Heart left ventricle (tissue), 16 donors: ENCODE data around the gene STX10. TPM values are rescaled to one million over a fixed set of nuclear protein-coding genes. Genes with fewer than 3 reads are reported as not detected.

ENCODE experiments used
- ATAC-seq, 4 donors: fragments of 200-7000 bp; cut with Tn5 transposase; one replicate each; pipeline ENCODE4 v1.9.1; 2020 to 2022; ENCODE audit warnings: moderate library complexity in 4 of 4, mild to moderate bottlenecking in 3 of 4, moderate number of reproducible peaks in 1 of 4
- DNase-seq, 5 donors: peaks; one replicate each; pipeline ENCODE4 v3.0.0-alpha.2; 2020
- H3K27ac ChIP-seq, 12 donors: fragments of 200-600 bp; sonication (generic) in 4 of 12; one replicate each; pipeline versions ENCODE4 v1.5.0 to v1.8.0; 2016 to 2022; ENCODE audit warnings: mild to moderate bottlenecking in 2 of 12
- H3K27me3 ChIP-seq, 9 donors: fragments of 200-600 bp; sonication (generic) in 2 of 9; one replicate each; pipeline versions ENCODE4 v1.5.1 to v1.8.0; 2016 to 2022; ENCODE audit warnings: mild to moderate bottlenecking in 3 of 9
- H3K36me3 ChIP-seq, 9 donors: fragments of 200-600 bp; sonication (generic) in 2 of 9; one replicate each; pipeline versions ENCODE4 v1.5.0 to v1.8.0; 2018 to 2022; ENCODE audit warnings: mild to moderate bottlenecking in 2 of 9
- H3K4me1 ChIP-seq, 12 donors: fragments of 200-600 bp; sonication (generic) in 4 of 12; one replicate each; pipeline versions ENCODE4 v1.5.0 to v1.8.0; 2016 to 2022; ENCODE audit warnings: mild to moderate bottlenecking in 3 of 12
- H3K4me3 ChIP-seq, 12 donors: fragments of 200-600 bp; sonication (generic) in 4 of 12; one replicate each; pipeline versions ENCODE4 v1.5.0 to v1.8.0; 2017 to 2022; ENCODE audit warnings: mild to moderate bottlenecking in 9 of 12, moderate library complexity in 4 of 12
- H3K9me3 ChIP-seq, 12 donors: fragments of 200-600 bp; sonication (generic) in 4 of 12; one replicate each; pipeline versions ENCODE4 v1.5.0 to v1.8.0; 2016 to 2022; ENCODE audit warnings: mild to moderate bottlenecking in 1 of 12
- CTCF ChIP-seq, 12 donors: fragments of 200-600 bp; sonication (generic) in 4 of 12; IDR thresholded peaks; one replicate each; pipeline versions ENCODE4 v1.5.0 to v1.8.0; 2018 to 2022; ENCODE audit warnings: antibody characterized with exemption in 12 of 12, mild to moderate bottlenecking in 5 of 12
- POLR2A ChIP-seq, 2 donors: fragments of 450-650 bp; IDR thresholded peaks; one replicate each; pipeline ENCODE4 v1.6.1; 2017; ENCODE audit warnings: antibody characterized with exemption in 2 of 2, mild to moderate bottlenecking in 2 of 2, moderate library complexity in 2 of 2
- WGBS, 4 donors: extraction: QIAGEN DNeasy Blood & Tissue Kit in 2 of 4; methylation state at CpG; one replicate each; pipeline versions ENCODE4 v1.1.5 to v1.1.7; 2013 to 2018; 5-methylcytosine and 5-hydroxymethylcytosine counted together
- intact Hi-C, 10 donors: fragments of 100-400 bp; cut with DNase I; formaldehyde crosslinking; loops; one replicate each; pipeline versions ENCODE4 v1.11.1 to v1.14.2; 2022
- polyA plus RNA-seq, 2 donors: library from polyadenylated mRNA; stranded (reverse); fragments of 200-250 nt; gene quantifications; one replicate each; pipeline ENCODE4 v1.2.3, GENCODE V29; 2013
- total RNA-seq, 9 donors: library from RNA; depleted of rRNA in 2 of 9; stranded (reverse); fragments of >200 nt in 2 of 9; fragmentation: NEBNext Ultra II Directional in 3 of 9; extraction: Animal tissue kit (Norgen Biotek cat#: 25700) in 3 of 9; gene quantifications; one replicate each; pipeline versions ENCODE4 v1.1.0 to v1.2.4, GENCODE V29; 2016 to 2023
- donor health status: ischemic (EF 13 %, LVEDD 7.1; RV severe dilation, severe dysfunction).
- donor health status: healthy with polysubstance abuse.
- donor health status: DM: no; HTN: yes; CAD: no.
- donor health status: DM: no; HTN: no; CAD: no.
- donor health status: ischemic (EF 25% LVEDD 6.9; RV normal size, moderate dysfunction).
- donor health status: ischemic (EF 25% LVEDD 5.7; RV mildly dilated, moderate dysfunction).
- donor health status: healthy.
- donor health status: DM: yes; HTN: yes; CAD: no.
- donor health status: ischemic (EF 35%, LVEDD 5.7; RV mildly dilated, moderate dysfunction).
- donor health status: nonischemic (EF 11% LVEDD 7.7; RV severe dilation, severe dysfunction).
- donor health status: DM: yes; HTN: yes; CAD: no.
- donor health status: PGD.
- donor health status: ischemic (EF 29% LVEDD 5.4; RV normal size, mild dysfunction).
- donor health status: nonischemic (EF 23%, LVEDD 6.1; RV moderate dilation, normal function).

STX10 gene
- total and polyA plus RNA-seq, 11 donors, result 24.0 to 64.7 (median 37.2) TPM

- no peaks in the 10 kb centered on the region for H3K9me3 ChIP-seq
- no peak overlapping the region for H3K4me3 ChIP-seq
- ATAC-seq (no peak), DNase-seq (no peak)
- intact Hi-C loops, result no loop called here
- peaks cover 0 to 34% (median 9%) of the 10 kb centered on the region in 12 donors for H3K4me1 ChIP-seq
- TF ChIP-seq POLR2A (IDR thresholded peaks at IDR 0.05) (no peak), CTCF (IDR thresholded peaks at IDR 0.05) (no peak)
- WGBS, 4 donors, result 69 to 79% (median 72%) methylated on average over 16 of the region's 16 CpGs
- no peaks in the 10 kb centered on the region for H3K27me3 ChIP-seq
- H3K36me3 ChIP-seq, result peaks cover 0 to 31% (median 19%) of the 10 kb centered on the region in 9 donors
- peak overlapping the region in 1 of 12 donors; percentile 66 for H3K27ac ChIP-seq
These were observed 3.2 kb downstream of the STX10 start for GRCh38 chr19:13146763-13147563.

GRCh38 chr19:13139633-13140311 lies 10.4 kb downstream of the STX10 start:
- H3K4me1 ChIP-seq, result peaks cover 0 to 9% (median 0%) of the 10 kb centered on the region in 12 donors
- no peak for TF ChIP-seq CTCF (IDR thresholded peaks at IDR 0.05)
- no peak for TF ChIP-seq POLR2A (IDR thresholded peaks at IDR 0.05)
- 79 to 86% (median 82%) methylated on average over 8 to 11 of the region's 11 CpGs for WGBS, 4 donors
- intact Hi-C loops, result no loop called here
- H3K36me3 ChIP-seq, result peaks cover 0 to 60% (median 44%) of the 10 kb centered on the region in 9 donors
- H3K4me3 ChIP-seq, result no peak overlapping the region
- no peaks in the 10 kb centered on the region for H3K27me3 ChIP-seq
- H3K9me3 ChIP-seq, result no peaks in the 10 kb centered on the region
- DNase-seq, result no peak
- ATAC-seq, result no peak
- H3K27ac ChIP-seq, result no peak overlapping the region

GRCh38 chr19:13138916-13139198 lies 11.3 kb downstream of the STX10 start:
- peaks cover 0 to 11% (median 0%) of the 10 kb centered on the region in 12 donors for H3K4me1 ChIP-seq
- H3K27ac ChIP-seq, result no peak overlapping the region
- peaks cover 0 to 50% (median 35%) of the 10 kb centered on the region in 9 donors for H3K36me3 ChIP-seq
- ATAC-seq, result no peak
- WGBS, 4 donors, result 85 to 90% (median 87%) methylated on average over 10 of the region's 10 CpGs
- TF ChIP-seq CTCF (IDR thresholded peaks at IDR 0.05) (no peak), POLR2A (IDR thresholded peaks at IDR 0.05) (no peak)
- H3K27me3 ChIP-seq, result no peaks in the 10 kb centered on the region
- H3K9me3 ChIP-seq, result no peaks in the 10 kb centered on the region
- intact Hi-C loops, result no loop called here
- no peak for DNase-seq
- no peak overlapping the region for H3K4me3 ChIP-seq

GRCh38 chr19:13138171-13138915 lies 11.8 kb downstream of the STX10 start:
- peaks cover 0 to 48% (median 35%) of the 10 kb centered on the region in 9 donors for H3K36me3 ChIP-seq
- H3K4me1 ChIP-seq, result peaks cover 0 to 16% (median 4%) of the 10 kb centered on the region in 12 donors
- 90 to 91% (median 91%) methylated on average over 39 to 40 of the region's 40 CpGs for WGBS, 4 donors
- ATAC-seq (no peak), DNase-seq (no peak)
- H3K4me3 ChIP-seq, result no peak overlapping the region
- intact Hi-C loops, result no loop called here
- TF ChIP-seq POLR2A (IDR thresholded peaks at IDR 0.05) (no peak), CTCF (IDR thresholded peaks at IDR 0.05) (no peak)
- no peak overlapping the region for H3K27ac ChIP-seq
- H3K27me3 ChIP-seq, result no peaks in the 10 kb centered on the region
- H3K9me3 ChIP-seq, result no peaks in the 10 kb centered on the region
